OCI-LY7 (cell line): Measurements from ENCODE around the gene ABR.

ENCODE experiments used
- CTCF ChIP-seq: fragments of 200-600 bp; sonication (generic); conservative IDR thresholded peaks from 2 replicates; pipeline ENCODE4 v1.5.1; 2014; ENCODE audit warnings: mild to moderate bottlenecking, antibody characterized with exemption, low read length, moderate library complexity, mixed read lengths
- EZH2phosphoT487 ChIP-seq: fragments of 200-600 bp; sonication (generic); IDR thresholded peaks from 2 replicates; pipeline ENCODE4 v1.6.1; 2018; ENCODE audit warnings: low read depth, borderline replicate concordance, mild to moderate bottlenecking, mixed run types, antibody characterized with exemption, low read length, moderate library complexity, mixed read lengths

GRCh38 chr17:1220346-1220745 lies 40.6 kb upstream of the ABR start:
- TF ChIP-seq CTCF (no peak), EZH2phosphoT487 (no peak)
